H9 (cell line): ENCODE measurements around the gene CCNI2. TPM values are rescaled to one million over a fixed set of nuclear protein-coding genes. Genes with fewer than 3 reads are reported as not detected.

Source experiments
- DNase-seq: peaks from one replicate; pipeline ENCODE4 v3.0.0-alpha.2; 2017
- H2AFZ ChIP-seq: one replicate; pipeline ENCODE4 v1.6.1; 2013; ENCODE audit warnings: mild to moderate bottlenecking, low read length, control low read depth, moderate library complexity
- H2AK5ac ChIP-seq: 2 replicates; pipeline ENCODE4 v1.6.1; 2013; ENCODE audit warnings: low read length, control low read depth, mixed read lengths; ENCODE audit not compliant: insufficient read length
- H2BK120ac ChIP-seq: one replicate; pipeline ENCODE4 v1.6.1; 2013; ENCODE audit warnings: low read depth, mild to moderate bottlenecking, low read length, control low read depth, inconsistent platforms; ENCODE audit not compliant: poor library complexity, severe bottlenecking
- H2BK12ac ChIP-seq: 2 replicates; pipeline ENCODE4 v1.6.1; 2013; ENCODE audit warnings: low read length, control low read depth, mixed read lengths, low read depth; ENCODE audit not compliant: insufficient read length
- H2BK15ac ChIP-seq: 2 replicates; pipeline ENCODE4 v1.6.1; 2013; ENCODE audit warnings: low read depth, low read length, control low read depth
- H2BK20ac ChIP-seq: one replicate; pipeline ENCODE4 v1.6.1; 2013; ENCODE audit warnings: low read depth, mild to moderate bottlenecking, low read length, control low read depth, inconsistent platforms; ENCODE audit not compliant: poor library complexity, severe bottlenecking
- H2BK5ac ChIP-seq: 2 replicates; pipeline ENCODE4 v1.6.1; 2013; ENCODE audit warnings: low read length, control low read depth, mixed read lengths; ENCODE audit not compliant: insufficient read length
- H3K14ac ChIP-seq: 2 replicates; pipeline ENCODE4 v1.6.1; 2013; ENCODE audit warnings: low read length, control low read depth; ENCODE audit not compliant: insufficient read depth
- H3K18ac ChIP-seq: 2 replicates; pipeline ENCODE4 v1.6.1; 2013; ENCODE audit warnings: low read depth, mild to moderate bottlenecking, mixed read lengths, low read length, control low read depth; ENCODE audit not compliant: insufficient read length
- H3K23ac ChIP-seq: 2 replicates; pipeline ENCODE4 v1.6.1; 2013; ENCODE audit warnings: low read length, control low read depth, mixed read lengths, low read depth; ENCODE audit not compliant: insufficient read length
- H3K23me2 ChIP-seq: 2 replicates; pipeline ENCODE4 v1.6.1; 2013; ENCODE audit warnings: low read depth, mild to moderate bottlenecking, mixed read lengths, low read length, control low read depth; ENCODE audit not compliant: insufficient read length, poor library complexity, severe bottlenecking
- H3K27ac ChIP-seq: 2 replicates; pipeline ENCODE4 v1.5.1; 2013; ENCODE audit warnings: low read length, control low read depth, mixed read lengths, low read depth; ENCODE audit not compliant: insufficient read length
- H3K27me3 ChIP-seq: 2 replicates; pipeline ENCODE4 v1.6.1; 2013; ENCODE audit warnings: low read length, control low read depth, inconsistent platforms; ENCODE audit not compliant: insufficient read depth
- H3K4ac ChIP-seq: 2 replicates; pipeline ENCODE4 v1.6.1; 2013; ENCODE audit warnings: low read depth, mild to moderate bottlenecking, control low read depth, inconsistent platforms, low read length, moderate library complexity
- H3K4me1 ChIP-seq: 2 replicates; pipeline ENCODE4 v1.6.1; 2013; ENCODE audit warnings: low read length, control low read depth, inconsistent platforms; ENCODE audit not compliant: insufficient read depth
- H3K4me2 ChIP-seq: 2 replicates; pipeline ENCODE4 v1.6.1; 2013; ENCODE audit warnings: low read length, control low read depth, mixed read lengths; ENCODE audit not compliant: insufficient read length, insufficient read depth
- H3K56ac ChIP-seq: 2 replicates; pipeline ENCODE4 v1.6.1; 2013; ENCODE audit warnings: low read depth, mild to moderate bottlenecking, mixed read lengths, low read length, control low read depth; ENCODE audit not compliant: insufficient read length
- H3K79me1 ChIP-seq: 2 replicates; pipeline ENCODE4 v1.6.1; 2013; ENCODE audit warnings: low read depth, mild to moderate bottlenecking, moderate library complexity, low read length, control low read depth, inconsistent platforms; ENCODE audit not compliant: insufficient read depth, poor library complexity, severe bottlenecking
- H3K79me2 ChIP-seq: 2 replicates; pipeline ENCODE4 v1.6.1; 2013; ENCODE audit warnings: low read length, control low read depth, inconsistent platforms; ENCODE audit not compliant: insufficient read depth
- H3K9ac ChIP-seq: 2 replicates; pipeline ENCODE4 v1.6.1; 2013; ENCODE audit warnings: low read length, control low read depth, mixed read lengths; ENCODE audit not compliant: insufficient read length; ENCODE audit errors: extremely low read depth
- H3K9me3 ChIP-seq: one replicate; pipeline ENCODE4 v1.6.1; 2013; ENCODE audit warnings: low read depth, low read length, inconsistent platforms; ENCODE audit not compliant: control insufficient read depth
- H3T11ph ChIP-seq: one replicate; pipeline ENCODE4 v1.6.1; 2013; ENCODE audit warnings: mild to moderate bottlenecking, low read length, control low read depth, inconsistent platforms
- H4K20me1 ChIP-seq: one replicate; pipeline ENCODE4 v1.6.1; 2013; ENCODE audit not compliant: control insufficient read depth, insufficient read length, insufficient read depth
- H4K5ac ChIP-seq: 2 replicates; pipeline ENCODE4 v1.6.1; 2013; ENCODE audit warnings: low read depth, mild to moderate bottlenecking, mixed read lengths, low read length, control low read depth; ENCODE audit not compliant: insufficient read length
- H4K8ac ChIP-seq: replicated peaks from 2 replicates; pipeline ENCODE4 v1.6.1; 2013; ENCODE audit warnings: low read length, control low read depth, mixed read lengths, low read depth; ENCODE audit not compliant: insufficient read length
- H4K91ac ChIP-seq: 2 replicates; pipeline ENCODE4 v1.6.1; 2013; ENCODE audit warnings: low read depth, mild to moderate bottlenecking, moderate library complexity, mixed read lengths, low read length, control low read depth; ENCODE audit not compliant: insufficient read length
- H3K27ac Mint-ChIP-seq, 3 experiments: 2 replicates in 2 of 3; 3 replicates in 1 of 3; pipeline ENCODE4 v1.8.0; 2020 to 2021; ENCODE audit warnings: mixed read lengths in 3 of 3, mild to moderate bottlenecking in 1 of 3, moderate library complexity in 1 of 3
- H3K27me3 Mint-ChIP-seq: 2 replicates; pipeline ENCODE4 v1.8.0; 2021; ENCODE audit warnings: low read depth, mild to moderate bottlenecking, moderate library complexity, mixed read lengths
- H3K36me3 Mint-ChIP-seq, 3 experiments: 2 replicates in 2 of 3; 3 replicates in 1 of 3; pipeline ENCODE4 v1.8.0; 2020 to 2021; ENCODE audit warnings: low read depth in 3 of 3, mixed read lengths in 3 of 3; ENCODE audit not compliant: insufficient read depth in 1 of 3
- H3K4me1 Mint-ChIP-seq, 2 experiments: 2 replicates each; pipeline ENCODE4 v1.8.0; 2020; ENCODE audit warnings: mixed read lengths in 2 of 2
- H3K4me3 Mint-ChIP-seq, 2 experiments: 2 replicates in 1 of 2; 3 replicates in 1 of 2; pipeline ENCODE4 v1.8.0; 2020 to 2021; ENCODE audit warnings: mild to moderate bottlenecking in 2 of 2, mixed read lengths in 2 of 2, moderate library complexity in 1 of 2
- H3K9me3 Mint-ChIP-seq, 2 experiments: 2 replicates in 1 of 2; 3 replicates in 1 of 2; pipeline ENCODE4 v1.8.0; 2020; ENCODE audit warnings: mild to moderate bottlenecking in 2 of 2, mixed read lengths in 2 of 2, moderate library complexity in 1 of 2
- WGBS: extraction: QIAGEN DNeasy Blood & Tissue Kit; methylation state at CpG from one replicate; pipeline ENCODE4 v1.1.7; 2013; ENCODE audit warnings: missing lambda C conversion rate, low lambda C conversion rate, mixed read lengths; ENCODE audit not compliant: insufficient read length; ENCODE audit errors: extremely low coverage; 5-methylcytosine and 5-hydroxymethylcytosine counted together
- total RNA-seq: library from RNA; stranded (reverse); gene quantifications from 2 replicates; pipeline ENCODE4 v1.2.1, GENCODE V29; 2021
- TF ChIP-seq, protein P1 (sequence below): fragments of 200-600 bp; sonication (generic); conservative IDR thresholded peaks from 3 replicates; pipeline ENCODE4 v1.8.0; 2021; ENCODE audit warnings: antibody characterized with exemption, mild to moderate bottlenecking

Gene CCNI2
- total RNA-seq, 1 experiment from 2014 or later, result 0.57 TPM

DNA sequence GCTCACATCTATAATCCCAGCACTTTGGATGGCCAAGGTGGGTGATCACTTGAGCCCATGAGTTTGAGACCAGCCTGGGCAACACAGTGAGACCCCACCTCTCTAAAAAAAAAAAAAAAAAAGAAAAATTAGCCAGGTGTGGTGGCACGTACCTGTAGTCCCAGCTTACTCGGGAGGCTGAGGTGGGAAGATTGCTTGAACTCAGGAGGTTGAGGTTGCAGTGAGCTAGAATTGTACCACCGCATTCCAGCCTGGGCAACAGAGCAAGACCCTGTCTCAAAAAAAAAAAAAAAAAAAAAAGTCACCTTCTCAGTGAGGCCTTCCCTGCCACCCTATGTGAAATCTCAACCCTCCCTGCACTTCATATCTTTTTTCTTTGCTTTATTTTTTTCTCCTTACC lies 43.8 kb downstream of the CCNI2 start:
- no peak overlapping the region for H3K9ac ChIP-seq
- no peak overlapping the region for H2BK15ac ChIP-seq
- no peak overlapping the region for H3K14ac ChIP-seq
- H3K56ac ChIP-seq, result no peak overlapping the region
- H4K5ac ChIP-seq, result no peak overlapping the region
- no peak overlapping the region for H2BK20ac ChIP-seq
- no peaks in the 10 kb centered on the region for H3K23me2 ChIP-seq
- TF ChIP-seq, protein P1, sequence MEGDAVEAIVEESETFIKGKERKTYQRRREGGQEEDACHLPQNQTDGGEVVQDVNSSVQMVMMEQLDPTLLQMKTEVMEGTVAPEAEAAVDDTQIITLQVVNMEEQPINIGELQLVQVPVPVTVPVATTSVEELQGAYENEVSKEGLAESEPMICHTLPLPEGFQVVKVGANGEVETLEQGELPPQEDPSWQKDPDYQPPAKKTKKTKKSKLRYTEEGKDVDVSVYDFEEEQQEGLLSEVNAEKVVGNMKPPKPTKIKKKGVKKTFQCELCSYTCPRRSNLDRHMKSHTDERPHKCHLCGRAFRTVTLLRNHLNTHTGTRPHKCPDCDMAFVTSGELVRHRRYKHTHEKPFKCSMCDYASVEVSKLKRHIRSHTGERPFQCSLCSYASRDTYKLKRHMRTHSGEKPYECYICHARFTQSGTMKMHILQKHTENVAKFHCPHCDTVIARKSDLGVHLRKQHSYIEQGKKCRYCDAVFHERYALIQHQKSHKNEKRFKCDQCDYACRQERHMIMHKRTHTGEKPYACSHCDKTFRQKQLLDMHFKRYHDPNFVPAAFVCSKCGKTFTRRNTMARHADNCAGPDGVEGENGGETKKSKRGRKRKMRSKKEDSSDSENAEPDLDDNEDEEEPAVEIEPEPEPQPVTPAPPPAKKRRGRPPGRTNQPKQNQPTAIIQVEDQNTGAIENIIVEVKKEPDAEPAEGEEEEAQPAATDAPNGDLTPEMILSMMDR, result no peak
- H3K4me1 Mint-ChIP-seq, result peaks cover 11 to 15% of the 10 kb centered on the region in 2 experiments
- H3K79me2 ChIP-seq, result no peaks in the 10 kb centered on the region
- H3K23ac ChIP-seq, result no peak overlapping the region
- no peak overlapping the region for H3K18ac ChIP-seq
- no peak for DNase-seq
- H3K27ac Mint-ChIP-seq, result no peak overlapping the region
- H3K4ac ChIP-seq, result no peak overlapping the region
- H3K9me3 Mint-ChIP-seq, result no peaks in the 10 kb centered on the region
- H3K36me3 Mint-ChIP-seq, result no peaks in the 10 kb centered on the region; a peak in 1 of 7 replicates
- no peak overlapping the region for H2AK5ac ChIP-seq
- no peaks in the 10 kb centered on the region for H4K20me1 ChIP-seq
- H3K79me1 ChIP-seq, result no peaks in the 10 kb centered on the region
- H2BK5ac ChIP-seq, result no peak overlapping the region
- no peak overlapping the region for H4K91ac ChIP-seq
- no peak overlapping the region for H3K27ac ChIP-seq
- H3K4me3 Mint-ChIP-seq, result no peak overlapping the region
- H3K9me3 ChIP-seq, result no peaks in the 10 kb centered on the region
- no peak overlapping the region for H3K4me2 ChIP-seq
- no CpG with 5 or more reads among the region's 3 CpGs for WGBS
- H2AFZ ChIP-seq, result no peak overlapping the region
- H2BK12ac ChIP-seq, result no peak overlapping the region
- no peaks in the 10 kb centered on the region for H3K4me1 ChIP-seq
- no peak overlapping the region for H3T11ph ChIP-seq
- H3K27me3 ChIP-seq, result no peaks in the 10 kb centered on the region
- H4K8ac ChIP-seq, result no peak overlapping the region
- H3K27me3 Mint-ChIP-seq, result peaks cover 17% of the 10 kb centered on the region
- H2BK120ac ChIP-seq, result no peak overlapping the region
